Neural progenitor cell (in vitro differentiated cells): Measurements from ENCODE around the gene SRSF10. TPM values are rescaled to one million over a fixed set of nuclear protein-coding genes. Genes with fewer than 3 reads are reported as not detected.

ENCODE experiments used
- DNase-seq: peaks from one replicate; pipeline ENCODE4 v3.0.0-alpha.2; 2016; ENCODE audit warnings: low spot score
- H2AFZ ChIP-seq: fragments of 200-600 bp; sonication (generic); replicated peaks from 2 replicates; pipeline ENCODE4 v1.6.1; 2016; ENCODE audit warnings: antibody characterized with exemption
- H3F3A ChIP-seq: fragments of 200-600 bp; sonication (generic); 2 replicates; pipeline ENCODE4 v1.6.1; 2016; ENCODE audit warnings: antibody characterized with exemption, low read depth
- H3K27ac ChIP-seq: fragments of 200-600 bp; sonication (generic); 2 replicates; pipeline ENCODE4 v1.5.1; 2016; ENCODE audit warnings: mild to moderate bottlenecking
- H3K27me3 ChIP-seq: fragments of 200-600 bp; sonication (generic); 2 replicates; pipeline ENCODE4 v1.6.1; 2016; ENCODE audit warnings: mild to moderate bottlenecking, moderate library complexity
- H3K36me3 ChIP-seq: fragments of 200-600 bp; sonication (generic); 2 replicates; pipeline ENCODE4 v1.5.1; 2016
- H3K4me1 ChIP-seq: fragments of 200-600 bp; sonication (generic); 2 replicates; pipeline ENCODE4 v1.6.1; 2016; ENCODE audit warnings: mixed run types
- H3K4me2 ChIP-seq: fragments of 200-600 bp; sonication (generic); 2 replicates; pipeline ENCODE4 v1.6.1; 2016
- H3K4me3 ChIP-seq: fragments of 200-600 bp; sonication (generic); 2 replicates; pipeline ENCODE4 v1.5.1; 2016
- H3K79me2 ChIP-seq: fragments of 200-600 bp; sonication (generic); 2 replicates; pipeline ENCODE4 v1.6.1; 2016; ENCODE audit warnings: low read depth
- H3K9ac ChIP-seq: fragments of 200-600 bp; sonication (generic); 2 replicates; pipeline ENCODE4 v1.6.1; 2016
- H3K9me3 ChIP-seq: fragments of 200-600 bp; sonication (generic); 2 replicates; pipeline ENCODE4 v1.5.1; 2016; ENCODE audit warnings: low read depth
- H4K20me1 ChIP-seq: fragments of 200-600 bp; sonication (generic); 2 replicates; pipeline ENCODE4 v1.6.1; 2016; ENCODE audit warnings: low read depth
- H3K27ac Mint-ChIP-seq: 3 replicates; pipeline ENCODE4 v1.8.0; 2021; ENCODE audit warnings: mixed read lengths
- H3K27me3 Mint-ChIP-seq: 2 replicates; pipeline ENCODE4 v1.8.0; 2022; ENCODE audit warnings: low read depth, mild to moderate bottlenecking, inconsistent platforms, moderate library complexity, mixed read lengths; ENCODE audit not compliant: insufficient read depth
- H3K36me3 Mint-ChIP-seq: 3 replicates; pipeline ENCODE4 v1.8.0; 2021; ENCODE audit warnings: mixed read lengths
- H3K4me1 Mint-ChIP-seq: 3 replicates; pipeline ENCODE4 v1.8.0; 2021; ENCODE audit warnings: mixed read lengths
- H3K4me3 Mint-ChIP-seq: 3 replicates; pipeline ENCODE4 v1.8.0; 2021; ENCODE audit warnings: mild to moderate bottlenecking, moderate library complexity, mixed read lengths
- H3K9me3 Mint-ChIP-seq: 3 replicates; pipeline ENCODE4 v1.8.0; 2020; ENCODE audit warnings: mixed read lengths
- EZH2 ChIP-seq: fragments of 200-600 bp; sonication (generic); IDR thresholded peaks from 2 replicates; pipeline ENCODE4 v1.6.1; 2017; ENCODE audit warnings: antibody characterized with exemption, mild to moderate bottlenecking, moderate library complexity
- EZH2phosphoT487 ChIP-seq: fragments of 200-600 bp; sonication (generic); IDR thresholded peaks from 2 replicates; pipeline ENCODE4 v1.6.1; 2017; ENCODE audit warnings: antibody characterized with exemption
- total RNA-seq: library from RNA; depleted of rRNA; stranded (reverse); fragments of >200 nt; gene quantifications from 2 replicates; pipeline ENCODE4 v1.2.3, GENCODE V29; 2015; ENCODE audit warnings: low replicate concordance
- TF ChIP-seq, protein P1 (sequence below): fragments of 200-600 bp; sonication (generic); IDR thresholded peaks from 2 replicates; pipeline ENCODE4 v1.5.1; 2017; ENCODE audit warnings: antibody characterized with exemption, mild to moderate bottlenecking

The SRSF10 gene
- total RNA-seq, 1 donor from 2014 or later: 219 TPM

- Histone ChIP-seq H3K79me2 (no peaks in the 10 kb centered on the region), H3K27me3 (no peaks in the 10 kb centered on the region), H3K36me3 (no peaks in the 10 kb centered on the region), H3K4me2 (no peak overlapping the region), H3F3A (peaks cover 13% of the 10 kb centered on the region), H3K27ac (no peak overlapping the region), H3K4me3 (no peak overlapping the region), H3K9me3 (no peaks in the 10 kb centered on the region), H2AFZ (no peak overlapping the region), H3K9ac (no peak overlapping the region), H3K4me1 (peaks cover 13% of the 10 kb centered on the region), H4K20me1 (no peaks in the 10 kb centered on the region)
- no peak for DNase-seq
- Mint-ChIP-seq H3K27me3 (peaks cover 10% of the 10 kb centered on the region), H3K4me1 (peaks cover 12% of the 10 kb centered on the region), H3K9me3 (peaks cover 3% of the 10 kb centered on the region), H3K27ac (peak overlapping the region; percentile 85), H3K36me3 (peaks cover 2% of the 10 kb centered on the region), H3K4me3 (no peak overlapping the region)
- TF ChIP-seq, protein P1, sequence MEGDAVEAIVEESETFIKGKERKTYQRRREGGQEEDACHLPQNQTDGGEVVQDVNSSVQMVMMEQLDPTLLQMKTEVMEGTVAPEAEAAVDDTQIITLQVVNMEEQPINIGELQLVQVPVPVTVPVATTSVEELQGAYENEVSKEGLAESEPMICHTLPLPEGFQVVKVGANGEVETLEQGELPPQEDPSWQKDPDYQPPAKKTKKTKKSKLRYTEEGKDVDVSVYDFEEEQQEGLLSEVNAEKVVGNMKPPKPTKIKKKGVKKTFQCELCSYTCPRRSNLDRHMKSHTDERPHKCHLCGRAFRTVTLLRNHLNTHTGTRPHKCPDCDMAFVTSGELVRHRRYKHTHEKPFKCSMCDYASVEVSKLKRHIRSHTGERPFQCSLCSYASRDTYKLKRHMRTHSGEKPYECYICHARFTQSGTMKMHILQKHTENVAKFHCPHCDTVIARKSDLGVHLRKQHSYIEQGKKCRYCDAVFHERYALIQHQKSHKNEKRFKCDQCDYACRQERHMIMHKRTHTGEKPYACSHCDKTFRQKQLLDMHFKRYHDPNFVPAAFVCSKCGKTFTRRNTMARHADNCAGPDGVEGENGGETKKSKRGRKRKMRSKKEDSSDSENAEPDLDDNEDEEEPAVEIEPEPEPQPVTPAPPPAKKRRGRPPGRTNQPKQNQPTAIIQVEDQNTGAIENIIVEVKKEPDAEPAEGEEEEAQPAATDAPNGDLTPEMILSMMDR: no peak
- TF ChIP-seq EZH2: no peak
- TF ChIP-seq EZH2phosphoT487: no peak
Measured at GRCh38 chr1:24005163-24005562, 25.0 kb upstream of the SRSF10 start.

DNA sequence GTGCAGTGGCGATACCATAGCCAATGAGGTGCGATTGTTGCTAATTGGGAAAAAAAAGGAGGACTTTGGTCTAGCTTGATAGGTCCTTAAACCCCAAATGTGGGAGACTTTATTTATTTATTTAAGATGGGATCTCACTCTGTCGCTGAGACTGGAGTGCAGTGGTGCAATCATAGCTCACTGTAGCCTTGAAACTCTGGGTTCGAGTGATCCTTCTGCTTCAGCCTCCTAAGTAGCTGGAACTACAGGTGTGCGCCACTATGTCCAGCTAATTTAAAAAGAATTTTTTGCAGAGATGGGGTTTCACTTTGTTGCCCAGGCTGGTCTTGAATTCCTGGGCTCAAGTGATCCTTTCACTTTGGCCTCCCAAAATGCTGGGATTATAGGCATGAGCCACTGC lies 24.0 kb upstream of the SRSF10 start:
- Mint-ChIP-seq H3K9me3 (peaks cover 3% of the 10 kb centered on the region), H3K4me1 (peaks cover 8% of the 10 kb centered on the region), H3K36me3 (peaks cover 2% of the 10 kb centered on the region), H3K27ac (no peak overlapping the region), H3K4me3 (no peak overlapping the region), H3K27me3 (peaks cover 10% of the 10 kb centered on the region)
- peaks cover 13% of the 10 kb centered on the region for H3K4me1 ChIP-seq
- H3K27ac ChIP-seq: no peak overlapping the region
- no peaks in the 10 kb centered on the region for H3K27me3 ChIP-seq
- no peak overlapping the region for H3K4me3 ChIP-seq
- H4K20me1 ChIP-seq: no peaks in the 10 kb centered on the region
- no peak overlapping the region for H2AFZ ChIP-seq
- no peaks in the 10 kb centered on the region for H3K9me3 ChIP-seq
- H3K36me3 ChIP-seq: no peaks in the 10 kb centered on the region
- H3K79me2 ChIP-seq: no peaks in the 10 kb centered on the region
- TF ChIP-seq EZH2 (no peak), EZH2phosphoT487 (no peak)
- TF ChIP-seq, protein P1: no peak
- H3K4me2 ChIP-seq: no peak overlapping the region
- H3F3A ChIP-seq: peaks cover 13% of the 10 kb centered on the region
- H3K9ac ChIP-seq: no peak overlapping the region
- DNase-seq: no peak

DNA sequence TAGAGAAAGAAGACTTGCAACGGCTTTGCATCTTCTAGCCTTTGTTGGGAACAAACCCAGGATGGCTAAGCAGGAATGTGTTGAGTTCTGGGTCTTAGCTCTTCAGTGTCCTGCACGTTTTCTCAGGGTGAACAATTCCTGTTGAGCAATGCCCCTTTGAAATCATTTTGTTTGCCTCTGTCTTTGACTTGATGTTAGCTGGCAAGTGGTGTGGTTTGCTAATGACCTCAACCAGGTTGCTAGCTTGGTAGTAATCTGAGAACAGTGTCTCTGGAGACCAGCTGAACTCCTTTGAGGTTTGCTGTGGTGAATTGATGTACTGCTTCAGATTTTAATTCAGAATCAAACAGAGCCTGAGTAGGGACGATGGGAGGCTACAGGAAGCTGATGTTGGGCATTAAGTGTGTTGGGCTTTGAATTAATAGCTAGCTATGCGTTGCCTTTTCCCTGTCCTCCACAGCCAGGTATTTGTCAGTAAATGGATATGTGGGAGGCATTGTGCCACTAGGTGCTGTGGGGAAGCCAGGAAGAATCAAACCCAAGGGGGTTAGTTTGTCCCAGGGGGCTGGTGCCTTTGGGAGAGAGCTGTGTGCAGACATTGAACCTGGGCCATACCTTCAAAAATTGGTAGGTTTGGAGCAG lies 23.3 kb upstream of the SRSF10 start:
- H3K4me3 Mint-ChIP-seq: no peak overlapping the region
- H3K27ac ChIP-seq: no peak overlapping the region
- TF ChIP-seq EZH2phosphoT487: no peak
- TF ChIP-seq EZH2: no peak
- TF ChIP-seq, protein P1: no peak

More for the DNA sequence above, 23.3 kb upstream of the SRSF10 start:
- Histone ChIP-seq H3K4me2 (peak overlapping the region; percentile 25), H3K9ac (no peak overlapping the region), H2AFZ (peak overlapping the region; percentile 46), H3K36me3 (no peaks in the 10 kb centered on the region), H3F3A (peaks cover 13% of the 10 kb centered on the region), H3K27me3 (no peaks in the 10 kb centered on the region), H3K4me3 (no peak overlapping the region), H3K79me2 (no peaks in the 10 kb centered on the region), H3K4me1 (peaks cover 13% of the 10 kb centered on the region), H3K9me3 (no peaks in the 10 kb centered on the region), H4K20me1 (no peaks in the 10 kb centered on the region)
- H3K27ac Mint-ChIP-seq: no peak overlapping the region
- peak; percentile 47 for DNase-seq
- H3K9me3 Mint-ChIP-seq: peaks cover 3% of the 10 kb centered on the region
- peaks cover 2% of the 10 kb centered on the region for H3K36me3 Mint-ChIP-seq
- H3K4me1 Mint-ChIP-seq: peaks cover 9% of the 10 kb centered on the region
- peaks cover 13% of the 10 kb centered on the region for H3K27me3 Mint-ChIP-seq
